ENCODE data around the gene ZDHHC11B.
"Not testable (repeated sequence)": the region's sequence is repeated elsewhere in the genome, so short reads cannot be mapped to it uniquely, and the experiment has no call there.

GRCh38 chr5:686936-687335, 97.6 kb downstream of the ZDHHC11B start:
- TF ChIP-seq CTCF (IDR thresholded peaks at IDR 0.05; ENCODE audit: insufficient read depth, low read length); GABPA (IDR thresholded peaks at IDR 0.05; ENCODE audit: low read depth); POLR2AphosphoS5 (IDR thresholded peaks at IDR 0.05; ENCODE audit: low read depth); REST (IDR thresholded peaks at IDR 0.05; ENCODE audit: insufficient replicate concordance, low read depth): not testable (repeated sequence)
